ENCODE measurements around the gene ARMC2.

DNA sequence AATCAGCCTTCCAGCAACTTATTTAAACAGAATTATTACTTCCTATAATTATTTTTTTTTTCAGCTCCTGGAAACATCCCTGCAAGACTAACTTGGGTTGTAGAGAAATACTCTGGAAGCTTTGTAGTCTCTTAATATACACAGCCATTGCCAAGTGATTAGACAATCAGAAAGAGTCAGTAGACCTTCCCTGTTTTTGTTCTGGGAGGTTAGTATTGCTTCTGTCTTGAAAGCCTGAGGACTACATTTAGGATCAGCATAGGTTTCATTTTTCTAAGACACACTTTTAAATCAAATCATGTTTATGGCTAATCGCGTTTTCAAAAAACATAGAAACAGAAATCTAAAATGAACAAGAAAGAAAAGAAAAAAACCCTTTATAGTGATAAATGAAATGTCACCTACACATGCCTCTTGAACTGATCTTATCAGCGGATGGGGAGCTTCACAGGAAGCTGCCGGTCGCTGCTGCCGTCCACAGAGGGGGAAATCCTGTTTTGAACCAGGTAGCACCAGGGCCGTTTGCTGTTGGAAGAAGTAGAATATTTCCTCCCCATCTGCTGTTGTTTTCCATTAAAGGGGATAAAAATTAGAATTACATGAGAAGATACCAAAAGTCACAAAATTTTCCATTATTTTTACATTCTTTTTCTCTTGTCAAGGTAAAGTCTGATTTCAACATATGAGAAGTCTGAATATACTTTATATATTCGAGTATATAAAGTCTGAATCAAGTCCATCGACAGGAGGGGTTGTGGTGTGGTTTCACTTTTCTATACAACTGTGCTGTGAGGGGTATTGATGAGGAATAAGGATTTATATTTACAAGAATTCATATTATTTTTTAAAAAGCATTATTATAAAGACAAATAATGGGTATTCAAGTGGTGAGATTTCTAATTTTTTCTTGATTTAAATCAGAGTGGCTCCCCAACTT lies 94.6 kb downstream of the ARMC2 start:
- TF ChIP-seq CTCF (IDR thresholded peaks at IDR 0.05) (no peak), EZH2 (IDR thresholded peaks at IDR 0.05) (no peak)
